AG04450 (cell line): ENCODE results near the gene CTDSP2. TPM values are rescaled to one million over a fixed set of nuclear protein-coding genes. Genes with fewer than 3 reads are reported as not detected.

Experiments used
- CTCF ChIA-PET: fragments of 300-600, 350-600 bp; formaldehyde crosslinking; extraction: SDS; loops from one replicate; lab custom pipeline; 2022; ENCODE audit warnings: antibody characterized with exemption, inconsistent platforms; lab: Charles Lee
- POLR2A ChIA-PET: fragments of 350-600 bp; formaldehyde crosslinking; extraction: SDS; loops from one replicate; lab custom pipeline; 2021; ENCODE audit warnings: antibody characterized with exemption, inconsistent platforms; lab: Yijun Ruan, JAX
- DNase-seq: peaks from one replicate; pipeline ENCODE4 v3.0.0-alpha.2; 2011; ENCODE audit warnings: low read depth, low spot score
- H3K27ac ChIP-seq: one replicate; pipeline ENCODE4 v1.5.1; 2012; ENCODE audit warnings: low read depth, low read length, control low read depth
- H3K27me3 ChIP-seq: one replicate; pipeline ENCODE4 v1.6.0; 2012; ENCODE audit warnings: low read length; ENCODE audit not compliant: control insufficient read depth, insufficient read depth
- H3K4me3 ChIP-seq: 2 replicates; pipeline ENCODE4 v1.5.1; 2011; ENCODE audit warnings: mild to moderate bottlenecking, low read depth, low read length, control low read depth
- H3K9me3 ChIP-seq: 2 replicates; pipeline ENCODE4 v1.5.1; 2012; ENCODE audit warnings: low read length; ENCODE audit not compliant: control insufficient read depth, insufficient read depth
- CTCF ChIP-seq: IDR thresholded peaks from 2 replicates; pipeline ENCODE4 v1.5.1; 2011; ENCODE audit warnings: low read depth, low read length, control low read depth, inconsistent platforms
- polyA plus RNA-seq: library from polyadenylated mRNA; depleted of rRNA; stranded (reverse); fragments of >200 nt; gene quantifications from 2 replicates; pipeline ENCODE4 v1.2.3, GENCODE V29; 2011

CTDSP2 gene
- polyA plus RNA-seq, 1 experiment: 292 TPM

GRCh38 chr12:57893431-57894353, 47.2 kb upstream of the CTDSP2 start:
- Histone ChIP-seq H3K9me3 (no peaks in the 10 kb centered on the region), H3K27ac (peak overlapping the region; percentile 99), H3K27me3 (no peaks in the 10 kb centered on the region), H3K4me3 (peak overlapping the region; percentile 42)
- CTCF ChIA-PET: interaction anchor here (1.0 to 3.8 kb wide), 6 partner anchors 11 to 137 kb away, joined by 3 to 33 read pairs (median 6); no protein-coding TSS in a partner anchor
- POLR2A ChIA-PET: interaction anchor here (0.6 to 7.6 kb wide), 7 partner anchors 9 to 59 kb away, joined by 3 to 114 read pairs (median 7); partner anchors contain the start of gene CTDSP2
- no peak for TF ChIP-seq CTCF
- DNase-seq: peak; percentile 78

- Histone ChIP-seq H3K4me3 (no peak overlapping the region), H3K27me3 (no peaks in the 10 kb centered on the region), H3K9me3 (no peaks in the 10 kb centered on the region), H3K27ac (no peak overlapping the region)
- no peak for TF ChIP-seq CTCF
- CTCF ChIA-PET: interaction anchor here (1.2 kb wide), 1 partner anchor 13 kb away, joined by 6 read pairs; no protein-coding TSS in a partner anchor
- POLR2A ChIA-PET: no interaction called here
- no peak for DNase-seq
Measured at GRCh38 chr12:57892232-57892972, 45.9 kb upstream of the CTDSP2 start.

- Histone ChIP-seq H3K4me3 (no peak overlapping the region), H3K27ac (no peak overlapping the region), H3K27me3 (no peaks in the 10 kb centered on the region), H3K9me3 (no peaks in the 10 kb centered on the region)
- DNase-seq: no peak
- ChIA-PET CTCF (no interaction called here), POLR2A (interaction anchor here (0.7 kb wide), 1 partner anchor 44 kb away, joined by 3 read pairs; no protein-coding TSS in a partner anchor)
- no peak for TF ChIP-seq CTCF
Measured at GRCh38 chr12:57891542-57892228, 45.2 kb upstream of the CTDSP2 start.

GRCh38 chr12:57890191-57891115, 43.9 kb upstream of the CTDSP2 start:
- peaks cover 2% of the 10 kb centered on the region; the same call in 1 of the 2 replicates for H3K9me3 ChIP-seq
- POLR2A ChIA-PET: interaction anchor here (0.7 to 3.2 kb wide), 5 partner anchors 24 to 53 kb away, joined by 3 to 21 read pairs (median 4); partner anchors contain the start of gene CTDSP2
- CTCF ChIA-PET: interaction anchor here (0.9 kb wide), 1 partner anchor 14 kb away, joined by 3 read pairs; no protein-coding TSS in a partner anchor
- DNase-seq: no peak
- no peaks in the 10 kb centered on the region for H3K27me3 ChIP-seq
- H3K4me3 ChIP-seq: no peak overlapping the region
- peak overlapping the region; percentile 89 for H3K27ac ChIP-seq
- TF ChIP-seq CTCF: no peak
